IMR-90 (cell line): ENCODE data around the gene CBX5.

Experiments
- POLR2A ChIP-seq: IDR thresholded peaks from 2 replicates; pipeline ENCODE4 v1.6.1; 2012; ENCODE audit warnings: mild to moderate bottlenecking, low read depth, low read length
- RCOR1 ChIP-seq: IDR thresholded peaks from 2 replicates; pipeline ENCODE4 v1.6.1; 2012; ENCODE audit warnings: mild to moderate bottlenecking, low read length, improper control_type of control experiment; ENCODE audit not compliant: insufficient replicate concordance

DNA sequence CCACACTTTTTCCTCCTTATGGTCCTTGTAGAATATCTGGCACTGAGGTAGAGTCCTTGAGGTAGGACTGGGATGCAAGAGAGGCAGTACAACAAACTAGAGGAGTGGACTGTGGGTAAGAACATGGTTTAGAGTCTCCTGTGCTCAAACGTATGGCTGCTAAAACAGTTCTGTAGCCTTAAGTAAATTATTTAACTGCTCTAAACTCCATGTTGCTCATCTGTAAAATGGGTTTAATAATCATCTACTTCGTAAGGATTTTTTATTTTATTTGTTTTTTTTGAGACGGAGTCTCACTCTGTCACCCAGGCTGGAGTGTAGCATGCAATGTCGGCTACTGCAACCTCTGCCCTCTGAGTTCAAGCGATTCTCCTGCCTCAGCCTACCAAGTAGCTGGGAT, 41.4 kb upstream of the CBX5 start:
- TF ChIP-seq RCOR1 (no peak), POLR2A (no peak)
